ENCODE measurements around the gene GABRG3.

GABRG3 gene

GRCh38 chr15:27249760-27250109 lies 278.8 kb downstream of the GABRG3 start:
- TF ChIP-seq SIN3A (IDR thresholded peaks at IDR 0.05; ENCODE audit: borderline replicate concordance, insufficient read depth, low read length), result no peak
- TF ChIP-seq, protein P1, sequence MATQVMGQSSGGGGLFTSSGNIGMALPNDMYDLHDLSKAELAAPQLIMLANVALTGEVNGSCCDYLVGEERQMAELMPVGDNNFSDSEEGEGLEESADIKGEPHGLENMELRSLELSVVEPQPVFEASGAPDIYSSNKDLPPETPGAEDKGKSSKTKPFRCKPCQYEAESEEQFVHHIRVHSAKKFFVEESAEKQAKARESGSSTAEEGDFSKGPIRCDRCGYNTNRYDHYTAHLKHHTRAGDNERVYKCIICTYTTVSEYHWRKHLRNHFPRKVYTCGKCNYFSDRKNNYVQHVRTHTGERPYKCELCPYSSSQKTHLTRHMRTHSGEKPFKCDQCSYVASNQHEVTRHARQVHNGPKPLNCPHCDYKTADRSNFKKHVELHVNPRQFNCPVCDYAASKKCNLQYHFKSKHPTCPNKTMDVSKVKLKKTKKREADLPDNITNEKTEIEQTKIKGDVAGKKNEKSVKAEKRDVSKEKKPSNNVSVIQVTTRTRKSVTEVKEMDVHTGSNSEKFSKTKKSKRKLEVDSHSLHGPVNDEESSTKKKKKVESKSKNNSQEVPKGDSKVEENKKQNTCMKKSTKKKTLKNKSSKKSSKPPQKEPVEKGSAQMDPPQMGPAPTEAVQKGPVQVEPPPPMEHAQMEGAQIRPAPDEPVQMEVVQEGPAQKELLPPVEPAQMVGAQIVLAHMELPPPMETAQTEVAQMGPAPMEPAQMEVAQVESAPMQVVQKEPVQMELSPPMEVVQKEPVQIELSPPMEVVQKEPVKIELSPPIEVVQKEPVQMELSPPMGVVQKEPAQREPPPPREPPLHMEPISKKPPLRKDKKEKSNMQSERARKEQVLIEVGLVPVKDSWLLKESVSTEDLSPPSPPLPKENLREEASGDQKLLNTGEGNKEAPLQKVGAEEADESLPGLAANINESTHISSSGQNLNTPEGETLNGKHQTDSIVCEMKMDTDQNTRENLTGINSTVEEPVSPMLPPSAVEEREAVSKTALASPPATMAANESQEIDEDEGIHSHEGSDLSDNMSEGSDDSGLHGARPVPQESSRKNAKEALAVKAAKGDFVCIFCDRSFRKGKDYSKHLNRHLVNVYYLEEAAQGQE (IDR thresholded peaks at IDR 0.05; ENCODE audit: insufficient read depth in 1 of 2, low read depth in 2 of 2, low read length in 2 of 2), result no peak
- TF ChIP-seq FOXP2 (optimal IDR thresholded peaks at IDR 0.05; ENCODE audit: borderline replicate concordance, extremely low read depth, extremely low read length, insufficient read depth), result no peak
- no peak for TF ChIP-seq TAF1 (IDR thresholded peaks at IDR 0.05; ENCODE audit: borderline replicate concordance, insufficient read depth, low read length)
- no peak for TF ChIP-seq POLR2AphosphoS5 (IDR thresholded peaks at IDR 0.05; ENCODE audit: low read depth, low read length)

- TF ChIP-seq, protein P1 (IDR thresholded peaks at IDR 0.05; ENCODE audit: insufficient read depth in 1 of 2, low read depth in 2 of 2, low read length in 2 of 2), result no peak
- TF ChIP-seq TAF1 (IDR thresholded peaks at IDR 0.05; ENCODE audit: borderline replicate concordance, insufficient read depth, low read length) (no peak), SIN3A (IDR thresholded peaks at IDR 0.05; ENCODE audit: borderline replicate concordance, insufficient read depth, low read length) (no peak), FOXP2 (optimal IDR thresholded peaks at IDR 0.05; ENCODE audit: borderline replicate concordance, extremely low read depth, extremely low read length, insufficient read depth) (no peak), POLR2AphosphoS5 (IDR thresholded peaks at IDR 0.05; ENCODE audit: low read depth, low read length) (no peak)
Measured at GRCh38 chr15:27250223-27250622, 279.2 kb downstream of the GABRG3 start.

GRCh38 chr15:27254055-27254454 lies 283.1 kb downstream of the GABRG3 start:
- TF ChIP-seq FOXP2 (optimal IDR thresholded peaks at IDR 0.05; ENCODE audit: borderline replicate concordance, extremely low read depth, extremely low read length, insufficient read depth) (no peak), TAF1 (IDR thresholded peaks at IDR 0.05; ENCODE audit: borderline replicate concordance, insufficient read depth, low read length) (no peak), POLR2AphosphoS5 (IDR thresholded peaks at IDR 0.05; ENCODE audit: low read depth, low read length) (no peak), SIN3A (IDR thresholded peaks at IDR 0.05; ENCODE audit: borderline replicate concordance, insufficient read depth, low read length) (no peak)
- TF ChIP-seq, protein P1 (IDR thresholded peaks at IDR 0.05; ENCODE audit: insufficient read depth in 1 of 2, low read depth in 2 of 2, low read length in 2 of 2), result no peak

DNA sequence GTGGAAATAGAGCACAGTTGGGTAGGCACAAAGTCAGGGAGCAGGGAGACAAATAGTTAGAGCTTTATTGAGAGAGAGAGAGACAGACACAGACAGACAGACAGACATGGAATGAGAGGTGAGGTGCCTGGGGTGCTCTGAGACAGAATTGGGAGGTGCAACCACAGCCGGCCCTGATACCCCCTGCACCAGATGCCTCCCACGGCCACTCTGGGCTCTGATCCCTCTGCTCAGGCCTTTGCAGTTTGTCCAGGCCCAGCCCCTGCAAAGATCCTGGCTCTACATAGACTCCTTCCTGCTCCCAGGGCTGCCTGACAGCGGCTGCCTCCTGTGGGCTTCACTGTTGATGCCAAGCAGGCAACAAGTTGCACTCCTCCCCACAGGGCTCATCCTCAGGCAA lies 283.8 kb downstream of the GABRG3 start:
- TF ChIP-seq, protein P1 (IDR thresholded peaks at IDR 0.05; ENCODE audit: insufficient read depth in 1 of 2, low read depth in 2 of 2, low read length in 2 of 2), result no peak
- TF ChIP-seq POLR2AphosphoS5 (IDR thresholded peaks at IDR 0.05; ENCODE audit: low read depth, low read length), result no peak
- no peak for TF ChIP-seq TAF1 (IDR thresholded peaks at IDR 0.05; ENCODE audit: borderline replicate concordance, insufficient read depth, low read length)
- no peak for TF ChIP-seq SIN3A (IDR thresholded peaks at IDR 0.05; ENCODE audit: borderline replicate concordance, insufficient read depth, low read length)
- no peak for TF ChIP-seq FOXP2 (optimal IDR thresholded peaks at IDR 0.05; ENCODE audit: borderline replicate concordance, extremely low read depth, extremely low read length, insufficient read depth)

GRCh38 chr15:27256446-27256845 lies 285.5 kb downstream of the GABRG3 start:
- TF ChIP-seq, protein P1 (IDR thresholded peaks at IDR 0.05; ENCODE audit: insufficient read depth in 1 of 2, low read depth in 2 of 2, low read length in 2 of 2), result no peak
- TF ChIP-seq POLR2AphosphoS5 (IDR thresholded peaks at IDR 0.05; ENCODE audit: low read depth, low read length), result no peak
- no peak for TF ChIP-seq TAF1 (IDR thresholded peaks at IDR 0.05; ENCODE audit: borderline replicate concordance, insufficient read depth, low read length)
- TF ChIP-seq FOXP2 (optimal IDR thresholded peaks at IDR 0.05; ENCODE audit: borderline replicate concordance, extremely low read depth, extremely low read length, insufficient read depth), result no peak
- TF ChIP-seq SIN3A (IDR thresholded peaks at IDR 0.05; ENCODE audit: borderline replicate concordance, insufficient read depth, low read length), result no peak

Data from PFSK-1 (cell line).